HEK293 (cell line): ENCODE measurements around the gene CCNT2.
"Not testable (repeated sequence)": the region's sequence is repeated elsewhere in the genome, so short reads cannot be mapped to it uniquely, and the experiment has no call there.

ENCODE experiments used
- CTCF ChIA-PET: fragments of 350-600 bp; formaldehyde crosslinking; extraction: SDS; loops from one replicate; lab custom pipeline; 2021; ENCODE audit warnings: antibody characterized with exemption; lab: Yijun Ruan, JAX
- POLR2A ChIA-PET: fragments of 300-600 bp; formaldehyde crosslinking; extraction: SDS; loops from one replicate; lab custom pipeline; 2020; ENCODE audit warnings: antibody characterized with exemption, inconsistent platforms; lab: Yijun Ruan, JAX
- H3K27ac ChIP-seq: fragments of 200-500 bp; sonication (Bioruptor generic); 2 replicates; pipeline ENCODE4 v1.5.1; 2014; ENCODE audit warnings: low read depth, low read length, control low read depth, inconsistent platforms; ENCODE audit errors: extremely low read depth
- H3K36me3 ChIP-seq, 2 experiments: fragments of 200-500 bp in 1 of 2; sonication (Bioruptor generic) in 1 of 2; 1 replicate in 1 of 2; 2 replicates in 1 of 2; pipeline ENCODE4 v1.5.1; 2014 to 2017; ENCODE audit warnings: inconsistent platforms in 2 of 2, low read length in 2 of 2; ENCODE audit not compliant: control insufficient read depth in 2 of 2, insufficient read depth in 1 of 2
- H3K4me1 ChIP-seq: fragments of 200-500 bp; sonication (Bioruptor generic); 2 replicates; pipeline ENCODE4 v1.5.1; 2014; ENCODE audit warnings: mild to moderate bottlenecking, low read length, inconsistent platforms; ENCODE audit not compliant: control insufficient read depth, insufficient read depth
- H3K4me3 ChIP-seq: 2 replicates; pipeline ENCODE4 v1.5.1; 2011; ENCODE audit warnings: low read depth, mild to moderate bottlenecking, control low read depth, low read length, moderate library complexity
- H3K9me3 ChIP-seq: fragments of 200-500 bp; sonication (Bioruptor generic); 2 replicates; pipeline ENCODE4 v1.5.1; 2014; ENCODE audit warnings: low read depth, low read length, inconsistent platforms; ENCODE audit not compliant: control insufficient read depth, insufficient read depth
- GLIS1 ChIP-seq: fragments of 450-650 bp; formaldehyde crosslinking; IDR thresholded peaks from 2 replicates; pipeline ENCODE4 v1.5.1; 2016; ENCODE audit warnings: missing biosample characterization, missing genetic modification characterization
- HOXD13 ChIP-seq: sonication (generic); formaldehyde crosslinking; IDR thresholded peaks from 2 replicates; pipeline ENCODE4 v1.8.0; 2022; ENCODE audit warnings: missing genetic modification reagents, borderline replicate concordance
- PRDM1 ChIP-seq: fragments of 450-650 bp; formaldehyde crosslinking; IDR thresholded peaks from 2 replicates; pipeline ENCODE4; 2016; ENCODE audit warnings: missing biosample characterization, missing genetic modification characterization
- RBAK ChIP-seq: fragments of 450-650 bp; formaldehyde crosslinking; IDR thresholded peaks from 2 replicates; pipeline ENCODE4 v1.5.1; 2016; ENCODE audit warnings: missing biosample characterization, missing genetic modification characterization
- SETDB1 ChIP-seq: IDR thresholded peaks from one replicate; pipeline ENCODE4 v1.6.1; 2017; ENCODE audit warnings: mild to moderate bottlenecking, low read length, moderate library complexity, mixed read lengths; ENCODE audit not compliant: insufficient read length
- SP7 ChIP-seq: fragments of 450-650 bp; formaldehyde crosslinking; IDR thresholded peaks from 2 replicates; pipeline ENCODE4 v1.5.1; 2016; ENCODE audit warnings: missing biosample characterization, missing genetic modification characterization
- TRIM28 ChIP-seq: IDR thresholded peaks from 2 replicates; pipeline ENCODE4 v1.6.1; 2011; ENCODE audit warnings: low read length, control low read depth, borderline replicate concordance
- ZIC2 ChIP-seq: fragments of 450-650 bp; formaldehyde crosslinking; IDR thresholded peaks from 2 replicates; pipeline ENCODE4 v1.5.1; 2016; ENCODE audit warnings: missing biosample characterization, missing genetic modification characterization
- ZNF140 ChIP-seq: fragments of 450-650 bp; formaldehyde crosslinking; IDR thresholded peaks from 2 replicates; pipeline ENCODE4 v1.5.1; 2016; ENCODE audit warnings: missing biosample characterization, missing genetic modification characterization
- ZNF174 ChIP-seq: fragments of 450-650 bp; formaldehyde crosslinking; IDR thresholded peaks from 2 replicates; pipeline ENCODE4 v1.5.0; 2017; ENCODE audit warnings: missing biosample characterization, mild to moderate bottlenecking, missing genetic modification characterization
- ZNF223 ChIP-seq: fragments of 450-650 bp; formaldehyde crosslinking; IDR thresholded peaks from 2 replicates; pipeline ENCODE4 v1.5.1; 2016; ENCODE audit warnings: missing biosample characterization, missing genetic modification characterization
- ZNF24 ChIP-seq: fragments of 450-650 bp; formaldehyde crosslinking; IDR thresholded peaks from 2 replicates; pipeline ENCODE4 v1.5.1; 2016; ENCODE audit warnings: missing biosample characterization, missing genetic modification characterization
- ZNF629 ChIP-seq: fragments of 450-650 bp; formaldehyde crosslinking; IDR thresholded peaks from 2 replicates; pipeline ENCODE4 v1.5.1; 2017; ENCODE audit warnings: missing biosample characterization, missing genetic modification characterization
- ZNF660 ChIP-seq: fragments of 450-650 bp; IDR thresholded peaks from 2 replicates; pipeline ENCODE4 v1.5.1; 2018; ENCODE audit warnings: missing biosample characterization, mild to moderate bottlenecking, missing genetic modification characterization
- TF ChIP-seq, protein P1 (sequence below): sonication (generic); formaldehyde crosslinking; IDR thresholded peaks from 2 replicates; pipeline ENCODE4 v1.8.1; 2022; ENCODE audit warnings: mild to moderate bottlenecking, moderate library complexity, missing genetic modification reagents
- TF ChIP-seq, protein P2 (sequence below): fragments of 450-650 bp; formaldehyde crosslinking; IDR thresholded peaks from 2 replicates; pipeline ENCODE4 v1.5.1; 2016; ENCODE audit warnings: missing biosample characterization, missing genetic modification characterization
- TF ChIP-seq, protein P3 (sequence below): fragments of 450-650 bp; formaldehyde crosslinking; IDR thresholded peaks from 2 replicates; pipeline ENCODE4 v1.5.1; 2017; ENCODE audit warnings: missing biosample characterization, missing genetic modification characterization

CCNT2 gene

DNA sequence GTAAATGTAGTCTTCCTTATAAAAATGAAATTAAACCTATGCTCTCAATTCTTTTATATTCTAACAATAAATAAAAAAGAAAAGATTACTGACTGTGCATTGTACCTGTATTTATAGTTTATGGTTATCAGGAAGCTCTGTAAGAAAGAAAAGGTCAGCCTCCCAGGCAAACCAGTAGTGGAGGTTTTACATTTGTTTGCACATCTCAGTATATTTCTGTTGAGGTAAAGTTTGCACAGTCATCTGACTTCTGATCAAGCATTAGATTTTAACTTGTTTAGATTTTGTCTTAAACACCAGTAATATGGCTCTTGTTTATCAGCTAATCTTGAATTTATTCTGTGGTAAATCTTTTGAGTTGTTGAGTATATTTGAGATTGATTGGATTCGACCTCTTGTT, 37.1 kb downstream of the CCNT2 start:
- peaks cover 21 to 74% of the 10 kb centered on the region in 2 experiments; a peak in 2 of 3 replicates for H3K36me3 ChIP-seq
- no peak for TF ChIP-seq RBAK (tag by site-specific recombination)
- TF ChIP-seq, protein P1, sequence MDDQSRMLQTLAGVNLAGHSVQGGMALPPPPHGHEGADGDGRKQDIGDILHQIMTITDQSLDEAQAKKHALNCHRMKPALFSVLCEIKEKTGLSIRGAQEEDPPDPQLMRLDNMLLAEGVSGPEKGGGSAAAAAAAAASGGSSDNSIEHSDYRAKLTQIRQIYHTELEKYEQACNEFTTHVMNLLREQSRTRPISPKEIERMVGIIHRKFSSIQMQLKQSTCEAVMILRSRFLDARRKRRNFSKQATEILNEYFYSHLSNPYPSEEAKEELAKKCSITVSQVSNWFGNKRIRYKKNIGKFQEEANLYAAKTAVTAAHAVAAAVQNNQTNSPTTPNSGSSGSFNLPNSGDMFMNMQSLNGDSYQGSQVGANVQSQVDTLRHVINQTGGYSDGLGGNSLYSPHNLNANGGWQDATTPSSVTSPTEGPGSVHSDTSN: no peak
- TF ChIP-seq ZNF660 (tag by site-specific recombination): no peak
- no peak for TF ChIP-seq ZNF223 (tag by site-specific recombination)
- TF ChIP-seq, protein P2, sequence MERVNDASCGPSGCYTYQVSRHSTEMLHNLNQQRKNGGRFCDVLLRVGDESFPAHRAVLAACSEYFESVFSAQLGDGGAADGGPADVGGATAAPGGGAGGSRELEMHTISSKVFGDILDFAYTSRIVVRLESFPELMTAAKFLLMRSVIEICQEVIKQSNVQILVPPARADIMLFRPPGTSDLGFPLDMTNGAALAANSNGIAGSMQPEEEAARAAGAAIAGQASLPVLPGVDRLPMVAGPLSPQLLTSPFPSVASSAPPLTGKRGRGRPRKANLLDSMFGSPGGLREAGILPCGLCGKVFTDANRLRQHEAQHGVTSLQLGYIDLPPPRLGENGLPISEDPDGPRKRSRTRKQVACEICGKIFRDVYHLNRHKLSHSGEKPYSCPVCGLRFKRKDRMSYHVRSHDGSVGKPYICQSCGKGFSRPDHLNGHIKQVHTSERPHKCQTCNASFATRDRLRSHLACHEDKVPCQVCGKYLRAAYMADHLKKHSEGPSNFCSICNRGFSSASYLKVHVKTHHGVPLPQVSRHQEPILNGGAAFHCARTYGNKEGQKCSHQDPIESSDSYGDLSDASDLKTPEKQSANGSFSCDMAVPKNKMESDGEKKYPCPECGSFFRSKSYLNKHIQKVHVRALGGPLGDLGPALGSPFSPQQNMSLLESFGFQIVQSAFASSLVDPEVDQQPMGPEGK (tag by site-specific recombination): no peak
- no peak for TF ChIP-seq ZIC2 (tag by site-specific recombination)
- TF ChIP-seq SP7: no peak
- TF ChIP-seq ZNF629 (tag by site-specific recombination): no peak
- TF ChIP-seq, all 188 proteins: peak for 0
- CTCF ChIA-PET: no interaction called here
- H3K27ac ChIP-seq: no peak overlapping the region
- POLR2A ChIA-PET: no interaction called here
- H3K9me3 ChIP-seq: no peaks in the 10 kb centered on the region
- H3K4me3 ChIP-seq: no peak overlapping the region
- H3K4me1 ChIP-seq: no peaks in the 10 kb centered on the region

DNA sequence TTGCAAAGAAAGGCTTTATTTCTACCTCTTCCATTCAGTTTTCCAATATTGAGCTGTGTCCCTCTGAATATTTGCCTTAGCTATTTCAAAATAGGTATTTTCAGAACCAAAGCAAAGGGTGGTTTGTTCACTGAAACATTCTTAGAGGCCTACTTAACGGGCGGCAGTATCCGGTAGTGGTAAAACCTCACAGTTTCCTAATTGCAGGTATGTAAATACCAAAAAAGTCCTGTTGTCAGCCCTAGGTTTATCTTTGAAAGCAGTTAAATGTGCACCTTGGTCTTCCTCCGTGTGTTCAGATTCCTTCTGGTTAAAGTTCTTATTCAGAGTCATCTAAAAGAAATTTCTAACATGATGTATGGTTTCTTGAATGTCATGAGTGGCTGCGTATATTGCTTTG, 38.9 kb downstream of the CCNT2 start:
- TF ChIP-seq ZNF140: no peak
- TF ChIP-seq, protein P3, sequence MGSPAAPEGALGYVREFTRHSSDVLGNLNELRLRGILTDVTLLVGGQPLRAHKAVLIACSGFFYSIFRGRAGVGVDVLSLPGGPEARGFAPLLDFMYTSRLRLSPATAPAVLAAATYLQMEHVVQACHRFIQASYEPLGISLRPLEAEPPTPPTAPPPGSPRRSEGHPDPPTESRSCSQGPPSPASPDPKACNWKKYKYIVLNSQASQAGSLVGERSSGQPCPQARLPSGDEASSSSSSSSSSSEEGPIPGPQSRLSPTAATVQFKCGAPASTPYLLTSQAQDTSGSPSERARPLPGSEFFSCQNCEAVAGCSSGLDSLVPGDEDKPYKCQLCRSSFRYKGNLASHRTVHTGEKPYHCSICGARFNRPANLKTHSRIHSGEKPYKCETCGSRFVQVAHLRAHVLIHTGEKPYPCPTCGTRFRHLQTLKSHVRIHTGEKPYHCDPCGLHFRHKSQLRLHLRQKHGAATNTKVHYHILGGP (tag by site-specific recombination): no peak
- TF ChIP-seq HOXD13 (CRISPR knock-in tag): no peak
- no peaks in the 10 kb centered on the region for H3K4me1 ChIP-seq
- no peak overlapping the region for H3K27ac ChIP-seq
- peaks cover 13 to 59% of the 10 kb centered on the region in 2 experiments; a peak in 2 of 3 replicates for H3K36me3 ChIP-seq
- CTCF ChIA-PET: no interaction called here
- POLR2A ChIA-PET: no interaction called here
- H3K9me3 ChIP-seq: no peaks in the 10 kb centered on the region
- no peak overlapping the region for H3K4me3 ChIP-seq

DNA sequence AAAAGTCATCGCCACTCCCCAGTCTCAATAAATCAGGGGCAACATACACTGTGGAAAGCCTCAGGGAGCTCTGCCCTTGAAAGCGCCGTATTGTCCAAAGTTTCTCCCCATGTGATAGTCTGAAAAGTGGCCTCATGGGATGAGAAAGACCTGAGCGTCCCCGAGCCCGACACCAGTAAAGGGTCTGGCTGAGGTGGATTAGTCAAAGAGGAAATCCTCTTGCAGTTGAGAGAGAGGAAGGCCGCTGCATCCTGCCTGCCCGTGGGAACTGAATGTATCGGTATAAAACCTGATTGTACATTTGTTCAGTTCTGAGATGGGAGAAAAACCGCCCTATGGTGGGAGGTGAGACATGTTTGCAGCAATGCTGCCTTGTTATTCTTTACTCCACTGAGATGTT, 48.5 kb downstream of the CCNT2 start:
- H3K4me3 ChIP-seq, POLR2A ChIA-PET, H3K36me3 ChIP-seq, H3K4me1 ChIP-seq, H3K9me3 ChIP-seq, H3K27ac ChIP-seq, CTCF ChIA-PET: not testable (repeated sequence)

DNA sequence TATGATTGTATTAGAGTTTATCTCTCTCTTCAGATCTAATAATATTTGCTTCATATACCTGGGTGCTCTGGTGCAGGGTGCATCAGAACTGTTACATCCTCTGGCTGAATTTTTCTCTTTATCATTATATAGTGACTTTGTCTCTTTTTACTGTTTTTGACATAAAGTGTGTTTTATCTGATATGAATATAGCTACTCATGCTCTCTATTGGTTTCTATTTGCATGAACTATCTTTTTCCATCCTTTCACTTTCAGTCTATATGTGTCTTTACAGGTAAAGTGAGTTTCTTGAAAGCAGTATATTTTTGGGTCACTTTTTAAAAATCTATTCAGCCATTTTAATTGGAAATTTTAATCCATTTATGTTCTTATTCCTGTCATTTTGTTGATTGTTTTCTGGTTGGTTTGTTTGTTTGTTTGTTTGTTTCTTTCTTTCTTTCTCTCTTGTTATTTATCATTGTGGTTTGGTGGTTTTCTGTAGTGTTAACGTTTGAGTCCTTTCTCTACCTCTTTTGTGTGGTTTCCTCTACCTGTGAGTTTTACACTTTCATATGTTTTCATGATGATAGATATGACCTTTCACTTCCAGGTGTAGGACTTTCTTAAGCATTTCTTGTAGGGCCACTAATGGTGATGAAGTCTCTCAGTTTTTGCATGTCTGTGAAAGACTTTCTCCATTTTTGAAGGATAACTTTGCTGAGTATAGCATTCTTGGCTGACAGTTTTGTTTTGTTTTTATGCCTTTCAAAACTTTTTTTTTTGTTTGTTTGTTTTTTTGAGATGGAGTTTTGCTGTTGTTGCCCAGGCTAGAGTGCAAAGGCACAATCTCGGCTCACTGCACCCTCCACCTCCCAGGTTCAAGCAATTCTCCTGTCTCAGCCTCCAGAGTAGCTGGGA, 54.9 kb downstream of the CCNT2 start:
- no peak overlapping the region for H3K4me3 ChIP-seq
- TF ChIP-seq GLIS1 (tag by site-specific recombination): no peak
- 0 out of 2 replicates have a peak, but pooled peaks have one; percentile 22 for TF ChIP-seq TRIM28
- no peak for TF ChIP-seq ZNF24 (tag by site-specific recombination)
- no peak for TF ChIP-seq ZNF174 (tag by site-specific recombination)
- peak; percentile 92 for TF ChIP-seq SETDB1
- TF ChIP-seq PRDM1 (tag by site-specific recombination): peak; percentile 45; the same call in 1 of the 2 replicates
- ChIA-PET POLR2A (no interaction called here), CTCF (no interaction called here)
- H3K27ac ChIP-seq: no peak overlapping the region
- H3K4me1 ChIP-seq: no peaks in the 10 kb centered on the region
- no peaks in the 10 kb centered on the region for H3K9me3 ChIP-seq
- no peaks in the 10 kb centered on the region for H3K36me3 ChIP-seq
